Activated naive CD8-positive, alpha-beta T cell treated with anti-CD3 and anti-CD28 coated beads, Interleukin-2, amount 50 U/mL, for 16 hours (primary cell): ENCODE measurements around the gene SRP9.
"Not testable (repeated sequence)": the region's sequence is repeated elsewhere in the genome, so short reads cannot be mapped to it uniquely, and the experiment has no call there.

Experiments used
- DNase-seq: peaks from one replicate; pipeline ENCODE4 v3.0.0-alpha.2; 2020; ENCODE audit warnings: low read depth, low spot score

SRP9 gene

DNA sequence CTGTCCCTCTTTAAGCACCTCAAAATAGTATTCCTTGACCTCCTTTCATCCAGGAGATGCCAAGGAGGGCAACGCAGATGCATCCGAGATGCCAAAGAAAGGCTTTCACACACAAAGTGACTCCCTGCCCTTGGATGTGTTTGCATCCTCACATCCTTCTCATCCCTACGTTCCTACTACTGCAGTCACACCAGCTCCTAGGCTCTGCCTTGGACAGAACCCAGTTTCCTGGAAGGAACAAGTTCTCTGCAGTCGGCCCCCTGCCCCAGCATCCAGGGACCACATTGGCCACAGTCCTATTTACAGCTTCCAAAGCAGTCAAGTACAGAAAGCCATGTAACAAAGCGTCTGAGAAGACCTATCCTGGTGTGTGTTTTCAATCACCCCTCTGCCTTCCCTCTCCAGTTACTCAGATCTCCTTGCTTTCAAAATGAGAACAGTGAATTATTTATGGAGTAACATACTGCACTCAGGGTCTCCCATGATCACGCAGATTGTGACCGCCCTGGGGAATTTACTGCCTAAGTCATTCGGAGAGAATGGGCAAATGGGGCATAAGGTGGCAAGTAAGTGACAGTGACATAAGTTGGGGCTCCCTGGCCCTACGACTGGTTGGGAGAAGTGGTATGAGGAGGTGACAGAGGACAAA is 21.8 kb upstream of the SRP9 start:
- DNase-seq: no peak

DNA sequence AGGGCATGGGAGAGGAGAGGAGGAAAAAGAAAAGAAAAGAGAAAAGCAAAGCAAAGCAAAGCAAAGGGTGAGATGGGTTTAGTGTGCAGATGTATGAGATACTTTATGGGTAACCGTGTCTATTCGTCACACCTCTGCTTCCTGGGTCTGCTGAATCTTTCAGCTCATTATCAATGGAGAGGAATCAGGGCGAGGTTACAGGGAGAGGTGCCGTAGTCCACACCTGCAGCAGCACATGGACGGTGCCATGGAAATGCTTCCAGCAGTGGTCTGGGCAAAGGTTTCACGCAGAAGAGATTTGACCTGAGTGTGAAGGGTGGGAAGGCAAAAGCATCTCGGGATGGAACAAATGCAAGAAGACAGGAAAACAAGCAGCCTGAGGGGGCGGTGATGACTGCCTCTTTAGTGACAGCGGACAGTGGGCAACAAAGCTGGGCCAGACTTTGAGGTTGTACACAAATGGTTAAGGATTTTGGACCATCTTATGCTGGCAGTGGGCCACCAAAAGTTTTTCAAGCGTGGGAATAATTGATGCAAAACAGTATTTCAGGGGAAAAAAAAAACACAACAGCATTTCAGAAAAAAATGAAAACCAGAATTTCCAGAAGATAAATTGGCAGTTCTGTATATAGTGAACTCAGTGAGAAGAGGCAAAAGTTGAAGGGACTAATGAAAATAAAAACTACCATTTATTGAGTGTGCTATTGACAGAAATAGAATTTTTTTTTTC is 19.5 kb upstream of the SRP9 start:
- no peak for DNase-seq

DNA sequence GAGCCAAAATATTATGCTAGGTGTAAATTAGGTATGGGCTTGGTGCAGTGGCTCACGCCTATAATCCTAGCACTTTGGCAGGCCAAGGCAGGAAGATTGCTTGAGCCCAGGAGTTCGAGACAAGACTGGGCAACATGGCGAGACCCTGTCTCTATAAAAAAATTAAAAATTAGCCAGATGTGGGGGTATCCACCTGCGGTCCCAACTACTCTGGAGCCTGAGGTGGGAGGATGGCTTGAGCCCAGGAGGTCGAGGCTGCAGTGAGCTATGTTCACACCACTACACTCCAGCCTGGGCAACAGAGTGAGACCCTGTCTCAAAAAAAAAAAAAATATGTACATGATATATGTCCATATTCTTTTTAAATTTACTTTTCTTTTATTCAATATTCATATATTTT is 17.7 kb upstream of the SRP9 start:
- DNase-seq: not testable (repeated sequence)

DNA sequence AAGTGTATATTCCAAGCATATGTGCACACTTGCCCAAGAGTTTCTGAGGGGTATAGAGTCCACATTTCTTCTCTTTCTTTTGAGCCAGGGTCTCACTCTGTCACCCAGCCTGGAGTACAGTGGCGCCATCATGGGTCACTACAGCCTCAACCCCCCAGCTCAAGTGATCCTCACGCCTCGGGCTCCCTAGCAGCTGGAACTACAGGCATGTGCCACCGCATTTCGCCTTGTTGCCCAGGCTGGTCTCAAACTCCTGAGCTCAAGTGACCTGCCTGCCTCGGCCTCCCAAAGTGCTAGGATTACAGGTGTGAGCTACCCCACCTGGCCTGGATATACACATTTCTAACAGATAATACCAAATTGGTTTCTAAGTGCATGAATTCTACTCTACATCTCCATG is 17.1 kb upstream of the SRP9 start:
- no peak for DNase-seq

DNA sequence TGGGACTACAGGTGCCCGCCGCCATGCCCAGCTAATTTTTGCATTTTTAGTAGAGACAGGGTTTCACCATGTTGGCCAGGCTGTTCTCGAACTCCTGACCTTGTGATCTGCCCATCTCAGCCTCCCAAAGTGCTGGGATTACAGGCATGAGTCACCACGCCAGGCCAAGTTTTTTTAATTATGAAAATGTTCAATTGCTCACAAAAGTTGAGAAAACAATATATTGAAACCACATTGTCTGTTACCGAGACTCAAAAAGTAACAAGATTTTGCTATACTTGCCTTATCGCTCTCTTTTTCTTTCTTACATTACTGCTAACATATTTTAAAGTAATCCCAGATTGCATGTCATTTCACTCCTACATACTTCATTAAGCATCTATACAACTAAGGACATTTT is 16.2 kb upstream of the SRP9 start:
- not testable (repeated sequence) for DNase-seq

DNA sequence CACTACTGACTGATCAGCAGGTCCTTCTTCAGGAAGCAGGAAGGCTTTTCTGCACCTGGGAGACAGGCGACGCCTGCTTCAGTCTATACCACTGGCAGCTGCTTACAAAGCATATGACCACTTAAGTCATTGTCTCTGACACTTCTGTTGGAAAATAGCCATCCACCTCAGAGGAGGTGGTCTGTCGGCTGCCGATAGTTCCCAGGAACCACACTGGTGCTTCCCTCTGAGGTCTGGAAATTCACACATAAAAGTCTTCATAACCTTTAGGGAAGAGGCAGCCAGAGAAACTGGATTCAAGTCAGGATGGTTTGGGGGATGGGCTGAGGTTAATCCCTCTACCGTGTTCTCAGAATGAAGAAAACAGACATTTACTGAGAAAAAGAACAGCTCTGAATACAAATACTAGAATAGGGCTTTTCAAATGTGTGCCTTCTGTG is 15.6 kb upstream of the SRP9 start:
- no peak for DNase-seq

DNA sequence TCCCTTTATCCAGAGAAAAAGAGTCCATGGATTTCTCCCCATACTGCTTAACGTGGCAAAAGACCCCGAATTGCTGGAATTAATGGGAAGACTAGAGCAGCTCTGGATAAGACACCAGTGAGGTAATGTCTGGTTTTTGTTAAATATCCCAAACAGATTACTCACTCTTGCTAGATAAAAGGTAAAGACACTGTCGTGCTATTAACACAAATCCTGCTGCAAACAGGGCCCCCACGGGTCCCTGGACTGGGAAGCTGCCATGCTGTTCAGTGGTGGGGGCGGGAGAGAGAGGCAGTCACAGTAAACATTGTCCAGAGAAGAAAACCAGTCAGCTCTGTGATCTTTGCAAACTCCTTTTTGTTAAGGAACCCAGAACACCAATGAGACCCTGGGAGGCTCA is 15.2 kb upstream of the SRP9 start:
- no peak for DNase-seq

DNA sequence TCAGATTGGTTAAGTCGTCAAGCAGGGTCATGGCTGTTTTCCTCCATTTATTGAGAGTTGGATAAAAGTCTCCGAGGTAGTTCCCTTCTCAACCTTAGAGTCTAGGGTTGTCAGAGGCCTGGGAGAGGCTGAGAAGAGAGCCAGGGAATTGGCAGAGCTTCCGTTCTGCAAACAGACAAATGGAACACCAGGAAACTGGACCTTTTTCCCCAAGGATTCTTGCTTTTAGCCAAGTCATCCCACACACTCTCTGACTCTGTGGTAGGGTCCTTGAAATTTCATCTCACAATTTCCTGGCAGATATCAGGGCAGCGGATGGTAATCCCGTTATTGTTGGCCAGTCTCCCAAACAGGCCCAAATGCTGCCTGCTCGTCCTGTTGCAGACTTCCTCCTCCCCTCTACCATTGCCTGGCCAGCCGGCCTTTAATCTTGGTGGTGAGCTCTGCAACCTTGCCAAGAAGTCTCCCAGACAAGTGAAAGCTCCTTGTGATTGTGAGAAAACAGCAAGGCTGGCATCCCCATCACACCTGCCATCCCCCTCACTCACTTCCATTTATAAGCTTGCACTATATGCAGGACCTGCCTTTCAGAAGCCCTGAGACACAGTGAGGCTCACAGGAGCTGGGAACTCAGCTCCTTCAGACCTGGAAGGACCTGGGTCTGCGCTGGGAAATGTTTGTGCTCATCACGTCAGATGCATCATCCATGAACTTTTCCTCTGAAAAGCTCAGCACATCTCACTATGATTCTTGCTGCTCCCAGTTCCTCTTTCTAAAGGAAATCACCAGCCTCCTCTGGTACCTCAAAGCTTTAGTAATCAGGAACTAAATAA is 13.7 kb upstream of the SRP9 start:
- no peak for DNase-seq

DNA sequence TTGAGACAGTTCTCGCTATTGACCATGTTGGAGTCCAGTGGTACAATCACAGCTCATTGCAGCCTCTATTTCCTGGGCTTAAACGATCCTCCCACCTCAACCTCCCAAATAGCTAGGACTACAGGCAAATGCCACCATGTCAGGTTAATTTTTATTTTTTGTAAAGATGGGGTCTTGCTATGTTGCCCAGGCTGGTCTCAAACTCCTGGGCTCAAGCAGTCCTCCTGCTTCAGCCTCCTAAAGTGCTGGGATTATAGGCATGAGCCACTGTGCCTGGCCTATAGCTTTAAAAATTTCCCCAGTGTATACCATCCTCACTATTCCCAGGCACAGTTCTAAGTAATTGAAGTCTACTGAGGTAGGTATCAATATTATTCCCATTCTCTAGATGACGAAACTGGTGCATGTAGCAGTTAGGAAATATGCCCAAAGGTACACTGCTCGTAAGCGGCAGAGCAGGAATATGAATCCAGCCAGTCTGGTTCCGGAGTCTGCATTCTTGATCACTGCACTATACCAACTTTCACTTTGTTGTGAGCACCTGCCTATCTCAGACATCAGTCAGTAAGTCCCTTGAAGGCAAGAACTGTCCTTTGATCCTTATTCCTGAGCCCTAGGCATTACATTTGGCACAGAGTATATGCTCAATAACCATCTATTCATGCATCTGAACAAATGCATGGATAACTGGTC is 11.5 kb upstream of the SRP9 start:
- DNase-seq: no peak

DNA sequence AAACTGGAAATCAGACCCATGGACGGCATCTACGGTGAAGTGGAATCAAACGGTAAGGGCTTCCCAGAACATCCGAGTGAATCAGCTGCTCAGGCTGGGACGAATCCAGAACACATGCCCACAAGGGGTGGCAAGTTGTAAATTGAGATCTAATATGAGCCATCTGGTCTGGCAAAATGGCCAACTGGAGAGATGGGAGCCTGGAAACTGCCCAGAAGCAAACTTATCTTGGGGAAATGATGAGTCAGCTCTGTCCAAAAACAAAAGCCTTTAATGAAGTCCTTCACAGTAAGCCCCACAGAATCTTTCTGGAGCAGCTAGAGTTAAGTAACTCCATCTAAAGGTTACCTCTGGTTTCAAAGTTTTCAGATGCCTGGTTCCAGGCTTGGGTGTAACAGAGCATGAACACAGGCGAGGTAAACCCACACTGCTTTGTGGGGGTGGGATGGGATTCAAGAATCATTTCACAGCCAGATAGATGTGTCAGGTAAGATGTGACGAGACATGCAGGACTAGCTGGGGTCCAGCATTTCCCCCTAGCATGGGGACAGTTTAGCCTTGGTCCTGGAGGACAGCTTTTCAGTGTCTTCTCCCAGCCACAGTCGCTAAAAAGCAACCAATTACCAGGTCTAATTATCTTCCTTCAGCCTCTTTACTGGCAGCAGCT is 10.5 kb upstream of the SRP9 start:
- no peak for DNase-seq

DNA sequence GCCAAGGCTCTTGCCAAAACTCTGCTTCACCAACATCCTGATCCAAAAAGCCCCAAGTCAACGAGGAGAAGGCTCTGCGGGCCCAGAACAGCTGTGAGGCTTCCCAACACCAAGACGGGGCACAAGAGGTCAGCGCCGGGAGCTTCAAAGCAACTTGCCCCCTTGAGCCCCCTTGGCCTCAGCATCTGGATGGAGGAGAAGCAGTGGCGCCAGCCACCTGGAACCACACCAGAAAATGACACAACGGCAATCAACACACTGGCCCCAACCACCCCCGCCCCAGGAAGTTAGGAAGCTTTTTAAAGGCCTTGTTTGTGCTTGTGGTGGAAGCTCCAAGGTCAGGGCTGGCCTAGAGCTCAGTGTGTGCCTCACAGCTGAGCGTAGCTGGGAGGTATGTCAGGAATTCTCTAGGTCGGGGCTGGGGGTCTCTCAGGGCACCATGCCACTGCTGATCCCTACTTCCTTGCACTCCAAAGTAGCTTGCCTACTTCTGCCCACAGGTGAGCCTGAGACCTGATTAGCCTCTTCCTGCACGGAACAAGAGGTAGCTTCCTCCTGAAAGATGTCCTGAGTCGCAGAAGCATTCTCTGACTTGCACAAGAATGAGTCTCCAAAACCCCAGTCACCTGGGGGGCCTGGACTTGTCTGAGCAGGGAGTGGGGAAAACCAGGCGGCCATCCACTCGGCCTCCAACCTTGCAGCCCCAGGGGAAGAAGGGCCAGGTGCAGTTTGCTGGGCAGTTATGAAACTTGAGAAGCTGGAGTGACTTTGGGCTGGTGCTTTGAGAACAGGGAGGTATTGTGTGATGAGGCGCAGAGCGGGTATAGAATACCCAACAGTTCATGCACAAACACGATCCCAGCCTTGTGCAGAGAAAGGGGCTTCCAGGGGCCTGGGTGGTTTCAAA is 9.7 kb upstream of the SRP9 start:
- DNase-seq: no peak

DNA sequence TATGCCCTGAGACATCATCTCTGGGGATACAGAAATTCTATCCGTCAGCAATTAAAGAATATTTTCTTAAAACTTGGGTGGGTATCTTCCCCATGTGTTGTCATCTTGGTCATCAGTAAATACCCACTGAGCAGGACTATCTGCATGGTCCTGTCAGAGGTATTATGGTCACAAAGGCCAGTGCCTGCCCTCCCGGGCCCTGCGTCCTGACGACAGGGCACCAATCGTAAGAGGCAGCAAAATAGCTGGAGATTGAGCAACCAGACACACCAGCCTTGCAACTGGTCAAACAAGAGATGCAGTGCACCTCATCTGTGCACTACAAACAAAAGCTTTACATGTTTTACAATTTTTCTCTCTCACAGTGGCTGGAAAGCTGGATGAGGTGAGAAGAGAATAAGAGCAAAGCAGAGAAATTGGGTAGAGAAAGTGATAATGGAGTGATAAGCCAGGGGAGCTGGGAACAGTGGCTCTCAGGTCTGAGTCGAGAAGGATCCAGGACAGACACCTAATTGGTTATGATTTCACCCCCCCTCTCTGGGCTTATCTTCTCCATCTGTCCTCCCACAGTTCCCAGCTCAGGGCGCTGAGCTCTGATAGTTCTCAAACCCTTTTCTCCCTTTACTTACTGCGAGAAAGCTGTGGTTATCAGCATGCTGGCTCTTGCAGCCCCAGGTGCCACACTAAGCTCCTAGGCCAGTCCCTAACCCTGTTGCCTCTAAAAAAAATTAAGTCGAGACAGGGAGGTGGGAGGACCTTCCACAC is 8.8 kb upstream of the SRP9 start:
- no peak for DNase-seq

DNA sequence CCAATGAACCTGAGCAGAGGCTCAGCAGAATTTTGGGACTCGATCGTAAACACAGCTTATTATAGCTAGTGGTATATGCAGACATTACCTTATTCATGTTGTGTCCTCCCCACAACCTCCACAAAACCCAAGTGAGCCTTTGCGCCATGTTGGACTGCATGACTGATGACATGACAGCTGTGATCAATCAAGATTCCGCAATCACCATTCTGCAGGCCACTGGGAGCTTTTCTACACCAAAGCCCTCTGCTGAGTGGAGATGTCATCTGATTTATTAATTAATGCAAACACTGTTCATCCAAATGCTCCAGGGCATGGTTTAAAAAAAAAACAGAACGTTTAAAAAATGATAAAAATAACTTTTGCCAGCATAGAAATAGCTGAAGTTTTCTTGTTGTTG is 7.9 kb upstream of the SRP9 start:
- no peak for DNase-seq

DNA sequence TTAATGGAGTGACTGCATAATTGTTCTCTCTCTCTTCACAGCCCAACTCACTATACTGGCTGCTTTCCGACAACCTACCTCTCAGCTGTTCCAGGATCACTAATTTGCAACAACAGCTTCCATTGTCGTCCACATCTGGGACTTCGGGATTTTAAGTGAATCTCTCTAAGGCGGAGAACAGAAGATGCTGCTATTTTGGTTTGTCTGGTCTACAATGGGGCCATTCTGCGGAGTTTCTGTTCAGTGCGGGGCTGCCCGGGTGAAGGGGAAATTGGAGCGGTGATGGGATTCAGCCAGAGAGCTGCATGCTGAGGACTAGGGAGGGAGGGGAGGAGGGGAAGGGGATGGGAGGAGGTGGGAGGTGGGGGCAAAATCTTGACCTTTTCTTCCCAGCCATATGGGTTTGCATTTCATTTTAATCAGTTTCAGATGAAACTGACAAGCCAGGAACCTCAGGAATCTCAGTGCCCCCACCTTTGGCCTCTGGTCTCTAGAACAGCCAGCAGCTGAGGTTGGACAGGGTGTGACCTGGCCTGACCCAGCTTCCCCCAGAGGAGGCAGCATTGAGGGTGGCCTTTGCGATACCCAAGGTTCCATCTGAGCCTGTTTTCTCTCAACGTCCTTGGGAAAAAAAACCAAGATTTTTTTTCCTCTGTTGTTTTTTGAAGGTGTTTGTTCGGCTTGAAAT is 6.9 kb upstream of the SRP9 start:
- no peak for DNase-seq

DNA sequence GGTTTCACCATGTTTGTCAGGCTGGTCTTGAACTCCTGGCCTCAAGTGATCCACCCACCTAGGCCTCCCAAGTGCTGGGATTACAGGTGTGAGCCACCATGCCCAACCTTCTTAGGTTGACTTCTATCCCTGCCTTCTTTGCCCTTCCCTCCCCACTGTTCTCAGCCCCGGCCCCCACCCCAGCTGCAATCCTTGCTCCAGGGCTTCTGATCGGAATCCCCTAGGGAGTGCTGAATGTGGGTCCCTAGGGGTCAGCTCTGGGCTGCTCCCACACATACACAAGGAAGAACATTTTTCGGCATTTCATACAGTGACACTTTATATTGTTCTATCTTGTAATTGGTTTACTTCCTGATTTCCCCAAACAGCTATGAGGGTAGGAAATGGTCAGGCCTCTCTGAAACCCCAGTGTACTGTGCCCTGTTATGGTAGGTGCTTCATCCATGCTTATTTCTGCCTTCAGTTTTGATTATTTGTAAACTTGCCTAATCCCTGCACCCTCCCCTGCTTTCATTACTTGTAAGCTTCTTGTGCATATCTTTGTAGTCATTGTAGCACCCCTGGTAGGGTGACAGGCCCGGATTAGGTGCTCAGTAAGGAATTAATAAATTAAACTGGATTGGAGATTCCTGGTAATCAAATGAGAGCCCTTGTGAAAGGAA is 5.8 kb upstream of the SRP9 start:
- no peak for DNase-seq

DNA sequence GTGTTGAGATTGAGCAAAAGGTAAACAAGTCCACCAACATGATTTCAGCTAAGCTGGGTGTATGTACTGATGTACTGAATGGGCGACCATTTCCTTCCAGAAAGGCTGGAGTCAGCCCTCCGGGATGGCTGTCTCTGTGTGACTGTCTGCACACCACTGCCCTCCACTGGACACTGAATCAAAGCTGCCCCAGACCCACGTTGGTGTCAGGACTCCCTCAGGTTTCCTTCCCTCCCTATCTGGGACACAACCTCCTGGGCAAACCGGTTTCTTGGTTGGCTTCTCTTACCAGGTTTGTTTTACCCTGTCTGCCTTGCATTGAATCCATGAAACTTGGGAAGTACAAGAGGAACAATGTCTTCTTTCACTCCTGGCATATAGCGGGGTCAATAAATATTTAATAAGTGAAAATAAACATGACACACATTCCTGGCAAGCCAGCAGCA is 5.3 kb upstream of the SRP9 start:
- no peak for DNase-seq

DNA sequence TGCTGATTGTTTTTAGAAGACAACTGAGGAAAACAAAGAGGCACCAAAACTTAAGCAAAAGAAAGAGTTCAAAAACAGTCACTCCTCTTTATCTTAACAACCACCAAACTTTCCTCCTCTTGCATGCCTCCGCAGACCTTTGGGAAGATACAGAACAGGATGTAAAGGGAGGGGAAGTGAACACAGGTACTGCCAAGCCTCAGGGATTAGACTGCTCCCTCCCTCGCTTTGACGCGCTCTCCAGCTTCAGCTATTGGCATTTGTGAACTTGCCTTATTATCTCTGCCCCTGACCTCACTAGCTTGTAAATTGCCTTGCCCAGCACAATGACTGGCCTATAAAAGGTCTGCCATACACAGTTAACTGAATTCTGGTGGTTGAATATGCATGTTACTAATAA is 4.8 kb upstream of the SRP9 start:
- DNase-seq: no peak
